ENCODE data around the gene TAGLN3. TPM values are rescaled to one million over a fixed set of nuclear protein-coding genes. Genes with fewer than 3 reads are reported as not detected.

TAGLN3 gene
- total RNA-seq, 2 experiments from 2014 or later: not detected

DNA sequence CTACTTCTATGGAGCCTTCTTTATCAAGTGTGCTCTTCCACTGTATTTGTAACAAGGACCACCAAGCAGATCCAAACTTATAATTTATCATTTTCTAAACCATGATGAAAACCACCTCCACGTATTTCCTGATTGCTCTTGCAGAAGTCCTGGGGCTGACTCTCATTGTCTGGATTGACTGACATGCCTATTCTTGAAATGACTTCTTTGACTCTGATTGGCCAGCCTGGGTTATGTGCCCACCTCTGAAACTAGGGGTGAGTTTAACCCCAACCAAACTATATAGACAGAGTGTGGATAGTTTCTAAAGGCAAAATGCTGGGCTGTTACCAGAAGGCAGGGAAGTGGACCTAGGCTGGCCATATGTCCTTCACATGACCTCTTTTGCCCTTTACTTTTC, 48.5 kb downstream of the TAGLN3 start:
- CTCF ChIA-PET: no interaction called here
- ATAC-seq (no peak), DNase-seq (no peak)
- Mint-ChIP-seq H3K4me3 (no peak overlapping the region), H3K36me3 (no peaks in the 10 kb centered on the region), H3K9me3 (ENCODE audit: low read depth) (no peaks in the 10 kb centered on the region), H3K27me3 (no peaks in the 10 kb centered on the region), H3K4me1 (peaks cover 5% of the 10 kb centered on the region), H3K27ac (no peak overlapping the region)

DNA sequence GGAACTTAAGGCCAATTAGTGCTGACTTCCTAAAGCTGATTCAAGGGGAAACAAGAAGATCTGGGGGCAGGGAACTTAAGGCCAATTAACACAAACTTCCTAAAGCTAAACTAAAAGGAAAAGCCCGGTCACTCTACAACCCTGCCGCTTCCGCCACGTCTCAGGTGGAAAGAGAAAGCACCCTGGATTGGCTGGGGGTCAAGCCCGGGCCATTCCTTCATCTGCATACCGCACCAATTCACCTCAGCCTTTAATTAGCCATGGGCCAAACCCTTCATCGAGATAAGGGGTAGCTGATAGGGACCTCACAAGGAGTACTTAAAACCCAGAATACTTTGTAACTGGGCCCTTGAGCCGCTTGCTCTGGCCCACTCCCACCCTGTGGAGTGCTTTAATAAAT, 50.2 kb downstream of the TAGLN3 start:
- Mint-ChIP-seq H3K4me1 (peaks cover 13% of the 10 kb centered on the region), H3K4me3 (no peak overlapping the region), H3K27me3 (peaks cover 5% of the 10 kb centered on the region), H3K36me3 (no peaks in the 10 kb centered on the region), H3K9me3 (ENCODE audit: low read depth) (no peaks in the 10 kb centered on the region), H3K27ac (no peak overlapping the region)
- CTCF ChIA-PET: no interaction called here
- no peak for DNase-seq
- ATAC-seq: no peak

DNA sequence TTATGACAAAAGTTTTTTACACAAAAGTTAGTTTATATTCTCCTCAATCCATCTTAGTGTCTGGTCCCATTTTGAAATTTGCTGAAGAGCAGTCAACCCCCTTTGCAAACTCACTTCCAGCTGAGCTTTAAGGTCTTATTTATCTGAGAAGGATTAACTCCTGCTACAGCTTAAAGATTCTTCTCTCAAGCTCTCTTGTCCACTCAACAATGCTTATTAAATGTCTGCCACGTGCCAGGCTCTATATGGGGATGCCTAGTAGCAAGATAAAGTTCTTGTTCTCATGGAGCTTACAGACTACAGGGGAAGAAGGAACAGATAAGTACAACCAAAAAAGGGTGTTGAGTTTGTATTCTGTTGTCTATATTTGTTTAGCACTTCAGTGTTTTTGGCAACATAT, 54.5 kb downstream of the TAGLN3 start:
- CTCF ChIA-PET: interaction anchor here (1.0 to 2.4 kb wide), 5 partner anchors 10 to 86 kb away, joined by 3 to 11 read pairs (median 3); no protein-coding TSS in a partner anchor

DNA sequence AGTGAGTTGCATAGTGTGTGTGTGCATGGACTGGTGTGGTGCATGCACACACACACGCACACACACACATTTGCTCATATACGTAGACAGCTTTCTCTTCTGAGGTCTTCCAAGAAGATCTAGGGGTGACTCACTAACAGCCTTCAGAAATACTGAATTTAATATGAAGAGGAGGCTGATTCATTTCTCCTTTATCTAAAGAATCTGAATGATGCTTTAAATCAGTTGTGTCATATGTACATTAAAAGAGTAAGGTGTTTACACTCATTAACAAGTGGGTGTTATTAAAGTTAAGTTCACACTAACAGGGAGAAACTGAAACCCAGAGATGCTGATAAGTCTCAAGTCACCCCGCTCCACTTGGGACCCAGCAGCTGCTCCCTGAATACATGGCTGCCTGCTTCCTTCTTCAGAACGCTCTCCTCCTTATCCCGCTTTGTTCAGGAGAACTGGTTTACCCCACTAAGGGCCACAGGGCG, 57.8 kb downstream of the TAGLN3 start:
- peak overlapping the region; percentile 40 for H3K4me3 Mint-ChIP-seq
- peak overlapping the region; percentile 53 for H3K27ac Mint-ChIP-seq
- no peaks in the 10 kb centered on the region for H3K36me3 Mint-ChIP-seq
- peak; percentile 48 for DNase-seq
- no peaks in the 10 kb centered on the region for H3K9me3 Mint-ChIP-seq (ENCODE audit: low read depth)
- peaks cover 33% of the 10 kb centered on the region for H3K4me1 Mint-ChIP-seq
- H3K27me3 Mint-ChIP-seq: peaks cover 9% of the 10 kb centered on the region
- peak; percentile 88 for ATAC-seq
- CTCF ChIA-PET: interaction anchor here (0.8 to 1.2 kb wide), 3 partner anchors 12 to 238 kb away, joined by 3 to 5 read pairs (median 4); partner anchors contain the start of gene SLC9C1

More for the DNA sequence above, 54.5 kb downstream of the TAGLN3 start:
- H3K27ac Mint-ChIP-seq: no peak overlapping the region
- peaks cover 33% of the 10 kb centered on the region for H3K4me1 Mint-ChIP-seq
- DNase-seq (no peak), ATAC-seq (no peak)
- H3K36me3 Mint-ChIP-seq: no peaks in the 10 kb centered on the region
- H3K9me3 Mint-ChIP-seq (ENCODE audit: low read depth): no peaks in the 10 kb centered on the region
- peaks cover 9% of the 10 kb centered on the region for H3K27me3 Mint-ChIP-seq
- H3K4me3 Mint-ChIP-seq: no peak overlapping the region

DNA sequence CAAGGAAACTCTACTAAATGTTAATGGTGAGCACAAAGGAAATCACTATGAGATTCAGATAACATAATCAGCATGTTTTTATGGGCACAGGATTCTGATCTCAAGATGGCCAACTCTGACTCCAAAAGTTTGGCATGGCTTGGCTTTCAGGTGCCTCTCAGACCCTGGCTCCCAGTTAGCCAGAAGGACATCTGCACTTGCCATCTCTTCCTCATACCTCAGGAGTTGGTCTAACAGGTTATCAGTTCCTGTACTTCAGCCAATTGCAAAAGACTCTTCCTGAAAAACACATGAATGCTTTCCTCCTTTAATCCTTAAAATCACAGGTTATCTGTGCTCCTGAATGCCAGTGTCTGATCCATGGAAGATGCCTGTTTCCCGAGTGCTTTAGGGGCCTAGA, 60.8 kb downstream of the TAGLN3 start:
- Mint-ChIP-seq H3K4me3 (no peak overlapping the region), H3K27ac (no peak overlapping the region), H3K27me3 (peaks cover 2% of the 10 kb centered on the region), H3K4me1 (peaks cover 22% of the 10 kb centered on the region), H3K9me3 (ENCODE audit: low read depth) (no peaks in the 10 kb centered on the region), H3K36me3 (no peaks in the 10 kb centered on the region)
- DNase-seq (no peak), ATAC-seq (no peak)
- CTCF ChIA-PET: no interaction called here

DNA sequence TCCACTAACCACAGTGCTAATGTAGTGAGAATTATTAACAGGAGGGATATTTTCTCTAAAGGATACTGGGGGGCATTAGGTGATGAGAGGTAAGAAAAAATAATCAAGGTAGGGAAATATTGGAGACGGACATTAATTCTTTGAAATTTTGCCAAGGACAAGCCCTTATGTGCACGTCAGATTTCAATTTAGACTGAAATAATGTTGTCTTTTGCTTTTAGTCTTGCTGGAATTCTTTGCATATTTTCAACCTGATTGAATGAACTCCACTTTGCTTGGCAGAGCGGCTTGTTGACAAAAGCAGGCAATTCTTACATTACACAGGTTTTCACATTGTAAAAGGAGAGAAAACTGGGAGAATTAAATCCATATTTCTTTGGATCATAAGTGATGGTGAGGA, 62.4 kb downstream of the TAGLN3 start:
- DNase-seq (no peak), ATAC-seq (no peak)
- H3K4me1 Mint-ChIP-seq: peaks cover 18% of the 10 kb centered on the region
- CTCF ChIA-PET: no interaction called here
- H3K4me3 Mint-ChIP-seq: no peak overlapping the region
- no peaks in the 10 kb centered on the region for H3K9me3 Mint-ChIP-seq (ENCODE audit: low read depth)
- no peak overlapping the region for H3K27ac Mint-ChIP-seq
- peaks cover 2% of the 10 kb centered on the region for H3K27me3 Mint-ChIP-seq
- H3K36me3 Mint-ChIP-seq: no peaks in the 10 kb centered on the region

Other genes with a start within 250 kb of the TAGLN3 start
- 1 to 10 TPM; 4.4 to 4.8 TPM for gene PHLDB2, start 139.7 kb upstream of the TAGLN3 start, total RNA-seq
- 10 to 100 TPM; 45.2 to 50.7 TPM for gene ABHD10, start 19.9 kb upstream of the TAGLN3 start, total RNA-seq
- gene TMPRSS7, start 35.8 kb downstream of the TAGLN3 start, total RNA-seq: not detected
- gene C3orf52, start 87.5 kb downstream of the TAGLN3 start, total RNA-seq: 1 to 10 TPM; 2.4 to 2.6 TPM
- 1 to 10 TPM; 8.6 to 9.5 TPM for gene GCSAM, start 134.3 kb downstream of the TAGLN3 start, total RNA-seq